Upper lobe of left lung (tissue), 6 donors: ENCODE measurements around the gene LDAH. TPM values are rescaled to one million over a fixed set of nuclear protein-coding genes. Genes with fewer than 3 reads are reported as not detected.

ENCODE experiments used
- ATAC-seq, 2 donors: fragments of 200-7000 bp; cut with Tn5 transposase; one replicate each; pipeline ENCODE4 v1.9.1; 2022; ENCODE audit warnings: mild to moderate bottlenecking in 2 of 2, moderate library complexity in 2 of 2; ENCODE audit not compliant: low FRiP score in 2 of 2
- DNase-seq, 2 donors: peaks; one replicate each; pipeline ENCODE4 v3.0.0-alpha.2; 2019 to 2020
- H3K27ac ChIP-seq, 4 donors: fragments of 200-600 bp; sonication (generic); one replicate each; pipeline ENCODE4 v1.5.1; 2016 to 2019
- H3K27me3 ChIP-seq, 4 donors: fragments of 200-600 bp; sonication (generic); one replicate each; pipeline ENCODE4 v1.5.1; 2017 to 2019
- H3K36me3 ChIP-seq, 4 donors: fragments of 200-600 bp; sonication (generic); one replicate each; pipeline ENCODE4 v1.5.1; 2016 to 2019
- H3K4me1 ChIP-seq, 4 donors: fragments of 200-600 bp; sonication (generic); one replicate each; pipeline ENCODE4 v1.5.1; 2018 to 2019
- H3K4me3 ChIP-seq, 4 donors: fragments of 200-600 bp; sonication (generic); one replicate each; pipeline ENCODE4 v1.5.1; 2017 to 2019; ENCODE audit warnings: mild to moderate bottlenecking in 2 of 4, moderate library complexity in 1 of 4
- H3K9me3 ChIP-seq, 4 donors: fragments of 200-600 bp; sonication (generic); one replicate each; pipeline ENCODE4 v1.5.1; 2018 to 2019
- EP300 ChIP-seq, 4 donors: sonication (generic); formaldehyde crosslinking; IDR thresholded peaks; one replicate each; pipeline ENCODE4 v1.5.1; 2017; ENCODE audit warnings: antibody characterized with exemption in 4 of 4, control low read depth in 2 of 4
- POLR2A ChIP-seq, 4 donors: fragments of 450-650 bp; IDR thresholded peaks; one replicate each; pipeline ENCODE4 v1.5.1; 2016 to 2017; ENCODE audit warnings: antibody characterized with exemption in 4 of 4, mild to moderate bottlenecking in 2 of 4
- POLR2AphosphoS5 ChIP-seq, 2 donors: sonication (generic); formaldehyde crosslinking; IDR thresholded peaks; one replicate each; pipeline ENCODE4 v1.5.1; 2017; ENCODE audit warnings: antibody characterized with exemption in 2 of 2
- WGBS, 2 donors: methylation state at CpG; one replicate each; pipeline ENCODE4 v1.1.5; 2017 to 2018; 5-methylcytosine and 5-hydroxymethylcytosine counted together
- total RNA-seq, 6 donors: library from RNA; depleted of rRNA in 4 of 6; stranded (reverse); fragments of >200 nt in 4 of 6; gene quantifications; one replicate each; pipeline versions ENCODE4 v1.1.0 to v1.2.1, GENCODE V29; 2016 to 2021
- TF ChIP-seq, protein P1 (sequence below), 6 experiments: fragments of 450-650 bp in 4 of 6; fragments of 200-600 bp in 2 of 6; sonication (generic) in 2 of 6; IDR thresholded peaks; one replicate each; pipeline ENCODE4 v1.5.1; 2016 to 2019; ENCODE audit warnings: antibody characterized with exemption in 6 of 6
- donor health status: DM: no; HTN: no; CAD: no; lungs with moderate emphysema.
- donor health status: DM: no; HTN: yes; CAD: no; lungs with severe emphysema.

The LDAH gene
- total RNA-seq, 6 donors from 2014 or later, result 7.3 to 18.9 (median 13.0) TPM

- H3K4me3 ChIP-seq, result no peak overlapping the region
- DNase-seq, result peak in 1 of 2 donors; percentile 44
- no peak for TF ChIP-seq EP300 (IDR thresholded peaks at IDR 0.05)
- TF ChIP-seq, protein P1, sequence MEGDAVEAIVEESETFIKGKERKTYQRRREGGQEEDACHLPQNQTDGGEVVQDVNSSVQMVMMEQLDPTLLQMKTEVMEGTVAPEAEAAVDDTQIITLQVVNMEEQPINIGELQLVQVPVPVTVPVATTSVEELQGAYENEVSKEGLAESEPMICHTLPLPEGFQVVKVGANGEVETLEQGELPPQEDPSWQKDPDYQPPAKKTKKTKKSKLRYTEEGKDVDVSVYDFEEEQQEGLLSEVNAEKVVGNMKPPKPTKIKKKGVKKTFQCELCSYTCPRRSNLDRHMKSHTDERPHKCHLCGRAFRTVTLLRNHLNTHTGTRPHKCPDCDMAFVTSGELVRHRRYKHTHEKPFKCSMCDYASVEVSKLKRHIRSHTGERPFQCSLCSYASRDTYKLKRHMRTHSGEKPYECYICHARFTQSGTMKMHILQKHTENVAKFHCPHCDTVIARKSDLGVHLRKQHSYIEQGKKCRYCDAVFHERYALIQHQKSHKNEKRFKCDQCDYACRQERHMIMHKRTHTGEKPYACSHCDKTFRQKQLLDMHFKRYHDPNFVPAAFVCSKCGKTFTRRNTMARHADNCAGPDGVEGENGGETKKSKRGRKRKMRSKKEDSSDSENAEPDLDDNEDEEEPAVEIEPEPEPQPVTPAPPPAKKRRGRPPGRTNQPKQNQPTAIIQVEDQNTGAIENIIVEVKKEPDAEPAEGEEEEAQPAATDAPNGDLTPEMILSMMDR (IDR thresholded peaks at IDR 0.05), result peak in 1 of 6 experiments; percentile 6
- no peak overlapping the region for H3K27ac ChIP-seq
- H3K9me3 ChIP-seq, result no peaks in the 10 kb centered on the region
- H3K36me3 ChIP-seq, result peaks cover 0 to 4% (median 0%) of the 10 kb centered on the region in 4 donors
- peaks cover 0 to 13% (median 0%) of the 10 kb centered on the region in 4 donors for H3K4me1 ChIP-seq
- no peak for ATAC-seq
- WGBS, 2 donors, result 80% methylated on average over 14 to 15 of the region's 15 CpGs
- peaks cover 0 to 8% (median 2%) of the 10 kb centered on the region in 4 donors for H3K27me3 ChIP-seq
Observed at GRCh38 chr2:20677301-20678085, 145.4 kb downstream of the LDAH start.

DNA sequence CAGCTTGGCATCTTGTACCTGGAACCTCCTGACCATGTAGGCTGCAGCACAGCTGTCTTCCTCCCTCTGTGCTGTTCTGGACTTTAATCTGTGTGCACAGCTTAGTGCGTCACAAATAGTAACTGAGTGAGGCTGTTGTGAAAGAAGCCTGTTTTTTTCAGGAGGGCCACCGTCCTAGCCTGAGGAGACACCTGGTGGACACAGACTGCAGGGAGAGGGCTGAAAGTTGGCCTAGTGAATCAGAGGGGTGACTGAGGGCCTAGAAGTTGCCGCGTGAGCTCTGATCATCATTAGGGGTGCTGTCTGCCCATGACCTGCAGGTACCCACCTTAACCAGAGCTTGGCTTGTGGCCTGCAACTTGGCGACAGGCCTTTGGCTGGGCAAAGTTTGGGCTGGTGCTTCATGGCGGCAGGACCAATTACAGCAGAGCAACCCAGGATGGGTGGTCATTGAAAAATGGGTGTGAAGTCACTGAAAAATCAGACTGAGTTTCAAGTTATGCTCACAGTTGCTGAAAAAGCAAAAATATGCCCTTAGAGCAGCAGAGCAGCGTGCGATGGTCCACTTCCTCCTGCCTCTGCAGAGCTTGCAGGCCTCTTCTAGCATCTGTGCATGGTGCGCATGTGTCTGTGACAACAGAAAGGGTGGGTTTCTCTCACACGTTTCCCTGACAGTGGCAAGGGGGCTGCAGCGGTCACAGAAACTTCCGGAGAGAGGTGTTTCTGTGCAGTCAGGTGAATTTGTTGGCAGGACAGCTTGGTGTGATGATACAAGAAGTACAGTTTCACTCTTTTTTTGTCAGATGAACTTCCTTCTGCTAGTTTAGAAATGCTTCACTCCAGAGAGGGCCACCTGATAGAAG, 146.3 kb downstream of the LDAH start:
- Histone ChIP-seq H3K4me3 (no peak overlapping the region), H3K9me3 (no peaks in the 10 kb centered on the region), H3K27me3 (peaks cover 0 to 17% (median 6%) of the 10 kb centered on the region in 4 donors), H3K36me3 (peaks cover 0 to 4% (median 0%) of the 10 kb centered on the region in 4 donors), H3K4me1 (peaks cover 0 to 20% (median 2%) of the 10 kb centered on the region in 4 donors), H3K27ac (no peak overlapping the region)
- WGBS, 2 donors, result 86% methylated on average over 12 of the region's 12 CpGs
- DNase-seq (no peak), ATAC-seq (no peak)
- TF ChIP-seq EP300 (IDR thresholded peaks at IDR 0.05) (no peak), POLR2A (IDR thresholded peaks at IDR 0.05) (no peak), POLR2AphosphoS5 (IDR thresholded peaks at IDR 0.05) (no peak)
- TF ChIP-seq, protein P1 (IDR thresholded peaks at IDR 0.05), result no peak

- ATAC-seq (peak; percentile 38 to 45), DNase-seq (no peak)
- no peak for TF ChIP-seq EP300 (IDR thresholded peaks at IDR 0.05)
- TF ChIP-seq, protein P1 (IDR thresholded peaks at IDR 0.05), result peak in 1 of 6 experiments; percentile 16
- 42 to 76% methylated on average over 2 to 6 of the region's 6 CpGs for WGBS, 2 donors
- Histone ChIP-seq H3K27ac (no peak overlapping the region), H3K4me1 (peaks cover under 1 to 27% (median 6%) of the 10 kb centered on the region in 4 donors), H3K4me3 (no peak overlapping the region), H3K27me3 (peaks cover 0 to 25% (median 14%) of the 10 kb centered on the region in 4 donors), H3K36me3 (peaks cover 0 to 4% (median 0%) of the 10 kb centered on the region in 4 donors), H3K9me3 (no peaks in the 10 kb centered on the region)
Observed at GRCh38 chr2:20675701-20676352, 147.1 kb downstream of the LDAH start.

DNA sequence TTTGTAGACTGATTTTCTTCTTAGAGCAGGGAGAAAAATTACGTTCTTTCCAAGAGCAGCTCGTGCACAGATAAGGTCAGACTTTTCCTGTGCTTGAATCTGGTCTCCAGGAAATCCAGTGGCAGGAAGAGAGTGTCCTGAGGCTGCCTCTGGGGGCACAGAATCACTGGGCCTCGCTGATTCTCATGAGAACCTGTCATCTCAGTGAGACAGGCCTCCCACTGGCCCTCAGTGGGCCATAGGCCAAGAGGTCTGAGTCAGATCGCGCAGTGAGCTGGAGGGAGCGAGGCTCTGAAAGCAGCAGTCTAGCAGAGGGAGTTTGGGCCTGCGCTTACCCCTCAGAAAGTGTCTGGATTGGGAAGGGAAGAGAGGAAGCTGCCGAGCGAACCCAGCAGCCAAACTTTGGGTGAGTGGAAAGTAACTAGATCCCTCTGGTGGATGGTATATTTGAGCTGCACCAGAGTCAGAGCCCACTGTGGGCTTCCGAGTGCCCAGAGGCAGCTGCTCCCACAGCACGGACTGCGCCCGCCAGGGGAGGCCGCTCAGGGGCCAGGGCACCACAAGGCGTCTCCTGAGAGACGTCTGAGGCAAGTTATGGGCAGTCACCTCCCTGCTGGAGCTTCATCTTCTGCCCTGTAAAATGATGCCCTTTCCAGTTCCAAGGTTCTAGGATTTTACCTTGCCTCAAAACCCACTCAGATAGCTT, 147.8 kb downstream of the LDAH start:
- Histone ChIP-seq H3K27me3 (peaks cover 0 to 32% (median 20%) of the 10 kb centered on the region in 4 donors), H3K36me3 (no peaks in the 10 kb centered on the region), H3K9me3 (peaks cover 0 to 5% (median 0%) of the 10 kb centered on the region in 4 donors), H3K27ac (no peak overlapping the region), H3K4me1 (peaks cover 4 to 34% (median 8%) of the 10 kb centered on the region in 4 donors), H3K4me3 (no peak overlapping the region)
- DNase-seq, result peak in 1 of 2 donors; percentile 37
- 43 to 50% methylated on average over 8 to 16 of the region's 16 CpGs for WGBS, 2 donors
- TF ChIP-seq POLR2AphosphoS5 (IDR thresholded peaks at IDR 0.05) (no peak), EP300 (IDR thresholded peaks at IDR 0.05) (no peak), POLR2A (IDR thresholded peaks at IDR 0.05) (no peak)
- TF ChIP-seq, protein P1 (IDR thresholded peaks at IDR 0.05), result no peak
- peak; percentile 32 to 64 for ATAC-seq
